Kidney epithelial cell (primary cell): ENCODE measurements around the gene MCOLN2. TPM values are rescaled to one million over a fixed set of nuclear protein-coding genes. Genes with fewer than 3 reads are reported as not detected.
"Not testable (repeated sequence)": the region's sequence is repeated elsewhere in the genome, so short reads cannot be mapped to it uniquely, and the experiment has no call there.

ENCODE experiments used
- DNase-seq: peaks from one replicate; pipeline ENCODE4 v3.0.0-alpha.2; 2010; ENCODE audit warnings: low read depth
- H3K27me3 ChIP-seq: 2 replicates; pipeline ENCODE4 v1.6.0; 2011; ENCODE audit warnings: low read length; ENCODE audit not compliant: control insufficient read depth, insufficient read depth
- H3K36me3 ChIP-seq: 2 replicates; pipeline ENCODE4 v1.5.1; 2011; ENCODE audit warnings: low read length; ENCODE audit not compliant: control insufficient read depth, insufficient read depth
- H3K4me3 ChIP-seq: 2 replicates; pipeline ENCODE4 v1.5.1; 2011; ENCODE audit warnings: low read depth, mild to moderate bottlenecking, control low read depth, low read length
- CTCF ChIP-seq: IDR thresholded peaks from 2 replicates; pipeline ENCODE4 v1.5.1; 2011; ENCODE audit warnings: mild to moderate bottlenecking, moderate library complexity, low read length, control low read depth, inconsistent platforms; ENCODE audit not compliant: insufficient read depth, poor library complexity, severe bottlenecking
- total RNA-seq: library from RNA; depleted of rRNA; stranded (reverse); fragments of >200 nt; gene quantifications from 2 replicates; pipeline ENCODE4 v1.2.3, GENCODE V29; 2015

The MCOLN2 gene
- total RNA-seq, 1 donor from 2014 or later: 0.46 TPM

GRCh38 chr1:84913555-84913892, 83.4 kb downstream of the MCOLN2 start:
- no peaks in the 10 kb centered on the region for H3K36me3 ChIP-seq
- H3K27me3 ChIP-seq: no peaks in the 10 kb centered on the region
- H3K4me3 ChIP-seq: no peak overlapping the region
- peak; percentile 82 for DNase-seq
- no peak for TF ChIP-seq CTCF

GRCh38 chr1:84912726-84913554, 84.0 kb downstream of the MCOLN2 start:
- DNase-seq: no peak

GRCh38 chr1:84908746-84909464, 88.0 kb downstream of the MCOLN2 start:
- DNase-seq, H3K27me3 ChIP-seq, H3K4me3 ChIP-seq, H3K36me3 ChIP-seq: not testable (repeated sequence)

More at GRCh38 chr1:84912726-84913554, 84.0 kb downstream of the MCOLN2 start:
- TF ChIP-seq CTCF: no peak
- no peaks in the 10 kb centered on the region for H3K36me3 ChIP-seq
- no peak overlapping the region for H3K4me3 ChIP-seq
- H3K27me3 ChIP-seq: no peaks in the 10 kb centered on the region

GRCh38 chr1:84907095-84907827, 89.7 kb downstream of the MCOLN2 start:
- TF ChIP-seq CTCF: no peak
- Histone ChIP-seq H3K36me3 (no peaks in the 10 kb centered on the region), H3K4me3 (no peak overlapping the region), H3K27me3 (no peaks in the 10 kb centered on the region)
- peak; percentile 80 for DNase-seq

- not testable (repeated sequence) for H3K4me3 ChIP-seq, H3K27me3 ChIP-seq, H3K36me3 ChIP-seq, DNase-seq
Observed at GRCh38 chr1:84902727-84903126, 94.2 kb downstream of the MCOLN2 start.

- no peak overlapping the region for H3K4me3 ChIP-seq
- no peak for DNase-seq
- no peaks in the 10 kb centered on the region for H3K27me3 ChIP-seq
- no peak for TF ChIP-seq CTCF
- H3K36me3 ChIP-seq: no peaks in the 10 kb centered on the region
Observed at GRCh38 chr1:84899969-84900368, 96.9 kb downstream of the MCOLN2 start.
